Measurements from ENCODE around the gene CD177.
"Not testable (repeated sequence)": the region's sequence is repeated elsewhere in the genome, so short reads cannot be mapped to it uniquely, and the experiment has no call there.

Gene CD177

DNA sequence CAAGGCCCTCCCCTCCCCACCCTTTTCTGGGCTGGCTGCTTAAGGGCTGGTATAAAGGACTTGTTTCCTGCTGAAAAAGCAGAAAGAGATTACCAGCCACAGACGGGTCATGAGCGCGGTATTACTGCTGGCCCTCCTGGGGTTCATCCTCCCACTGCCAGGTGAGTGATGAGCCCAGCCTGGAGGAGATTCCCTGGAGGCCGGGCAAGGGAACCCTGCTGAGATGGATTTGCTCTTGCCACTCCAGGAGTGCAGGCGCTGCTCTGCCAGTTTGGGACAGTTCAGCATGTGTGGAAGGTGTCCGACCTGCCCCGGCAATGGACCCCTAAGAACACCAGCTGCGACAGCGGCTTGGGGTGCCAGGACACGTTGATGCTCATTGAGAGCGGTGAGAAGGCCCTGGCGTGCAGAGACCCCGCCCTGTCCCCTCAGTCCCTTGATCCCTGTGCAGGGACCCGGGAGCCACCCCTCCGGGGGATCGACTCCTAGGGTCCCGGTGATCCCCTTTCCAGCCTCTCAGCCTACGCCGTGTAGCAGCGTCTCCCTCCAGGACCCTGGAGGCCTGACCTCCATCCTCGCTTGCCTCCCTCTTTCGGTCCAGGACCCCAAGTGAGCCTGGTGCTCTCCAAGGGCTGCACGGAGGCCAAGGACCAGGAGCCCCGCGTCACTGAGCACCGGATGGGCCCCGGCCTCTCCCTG, at the start of gene CD177:
CD177 (plus strand) TSS at position 81 of the 699 bp plus-strand sequence; CDS start at position 110, 29 bp downstream.
- no peak for DNase-seq

DNA sequence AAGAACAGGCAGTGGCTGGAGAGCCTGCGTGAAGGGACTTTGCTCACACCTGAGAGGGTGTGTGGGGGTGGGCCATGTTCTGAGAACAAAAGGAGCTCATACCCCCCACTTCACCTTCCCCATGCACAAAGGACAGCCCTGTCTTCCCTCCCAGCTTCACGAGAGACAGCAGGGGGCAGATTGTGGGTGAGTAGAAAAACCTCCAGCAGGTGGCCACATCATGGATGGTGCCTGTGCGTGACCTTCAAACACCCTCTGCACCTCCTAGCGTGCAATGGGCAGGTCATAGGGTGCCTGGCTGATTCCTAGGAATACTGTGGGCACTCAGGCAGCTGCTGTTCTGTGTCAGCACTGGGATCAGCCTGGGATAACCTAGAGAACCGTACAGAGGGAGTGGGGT, 47.8 kb upstream of the CD177 start:
- DNase-seq, result no peak

GRCh38 chr19:43306097-43306496, 47.4 kb upstream of the CD177 start:
- no peak for DNase-seq

DNA sequence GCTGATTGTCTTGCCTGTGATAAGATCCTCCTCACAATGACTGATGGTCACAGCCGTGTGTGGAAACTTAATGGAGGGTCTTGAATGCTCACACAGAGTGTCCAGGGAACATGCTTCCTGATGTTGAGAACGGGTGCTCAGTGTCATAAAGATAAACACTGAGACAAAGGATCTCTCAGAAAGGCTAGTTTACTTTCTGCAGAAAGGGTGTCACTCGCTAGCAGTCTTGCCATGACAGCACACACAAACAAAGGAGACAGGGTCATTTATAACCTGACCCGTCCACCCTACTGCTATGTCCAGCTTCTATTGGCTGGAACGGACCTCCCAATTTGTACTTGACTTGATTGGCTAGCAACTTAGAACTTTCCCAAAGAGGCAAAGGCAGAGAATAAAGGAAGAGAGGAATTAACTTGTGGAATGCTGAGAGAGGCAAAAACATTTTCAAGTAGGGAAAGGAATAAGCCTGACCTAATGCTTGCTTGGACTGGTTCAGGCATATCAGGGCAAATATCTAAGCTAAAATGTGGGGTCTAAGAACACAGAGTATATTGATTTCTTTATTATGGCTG, 45.2 kb upstream of the CD177 start:
- no peak for DNase-seq

GRCh38 chr19:43309466-43309865, 44.0 kb upstream of the CD177 start:
- no peak for DNase-seq

DNA sequence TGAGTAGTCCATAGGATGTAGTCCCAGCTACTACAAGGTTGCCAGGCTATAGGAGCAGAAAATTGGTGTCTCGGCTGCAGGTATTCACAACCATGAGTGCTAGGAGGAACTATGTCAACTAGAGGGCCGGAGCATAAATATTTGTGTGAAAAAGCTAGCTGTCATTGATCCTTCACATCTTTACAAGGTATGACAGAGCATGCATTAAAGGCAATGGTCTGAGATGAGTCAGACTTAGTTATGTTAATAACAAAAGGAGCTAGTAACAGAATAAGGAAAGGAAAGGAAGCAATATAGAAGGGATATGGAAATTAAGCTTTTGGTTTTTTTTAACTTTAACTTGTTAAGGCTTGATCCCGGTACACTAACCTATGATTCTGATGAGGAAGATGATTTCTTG, 43.3 kb upstream of the CD177 start:
- DNase-seq, result no peak

- DNase-seq, result no peak
Observed at GRCh38 chr19:43311256-43311655, 42.2 kb upstream of the CD177 start.

DNA sequence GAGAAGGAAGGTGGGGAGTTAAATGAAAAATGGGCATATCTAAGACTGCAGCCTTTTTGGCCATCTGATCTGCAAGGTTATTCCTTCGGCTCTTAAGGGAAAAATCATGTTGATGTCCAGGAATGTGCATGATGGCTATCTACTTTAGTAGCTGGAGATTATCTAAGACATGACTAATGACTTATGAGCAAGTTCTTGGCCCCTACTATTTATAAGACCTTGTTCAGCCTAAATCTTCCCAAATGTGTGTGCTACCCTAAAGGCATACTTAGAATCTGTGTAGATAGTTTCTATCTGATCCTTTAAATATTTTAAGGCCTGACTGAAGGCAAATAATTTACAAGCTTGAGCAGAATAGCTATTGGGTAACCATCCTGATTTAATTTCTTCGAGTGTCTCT, 41.8 kb upstream of the CD177 start:
- DNase-seq, result no peak

DNA sequence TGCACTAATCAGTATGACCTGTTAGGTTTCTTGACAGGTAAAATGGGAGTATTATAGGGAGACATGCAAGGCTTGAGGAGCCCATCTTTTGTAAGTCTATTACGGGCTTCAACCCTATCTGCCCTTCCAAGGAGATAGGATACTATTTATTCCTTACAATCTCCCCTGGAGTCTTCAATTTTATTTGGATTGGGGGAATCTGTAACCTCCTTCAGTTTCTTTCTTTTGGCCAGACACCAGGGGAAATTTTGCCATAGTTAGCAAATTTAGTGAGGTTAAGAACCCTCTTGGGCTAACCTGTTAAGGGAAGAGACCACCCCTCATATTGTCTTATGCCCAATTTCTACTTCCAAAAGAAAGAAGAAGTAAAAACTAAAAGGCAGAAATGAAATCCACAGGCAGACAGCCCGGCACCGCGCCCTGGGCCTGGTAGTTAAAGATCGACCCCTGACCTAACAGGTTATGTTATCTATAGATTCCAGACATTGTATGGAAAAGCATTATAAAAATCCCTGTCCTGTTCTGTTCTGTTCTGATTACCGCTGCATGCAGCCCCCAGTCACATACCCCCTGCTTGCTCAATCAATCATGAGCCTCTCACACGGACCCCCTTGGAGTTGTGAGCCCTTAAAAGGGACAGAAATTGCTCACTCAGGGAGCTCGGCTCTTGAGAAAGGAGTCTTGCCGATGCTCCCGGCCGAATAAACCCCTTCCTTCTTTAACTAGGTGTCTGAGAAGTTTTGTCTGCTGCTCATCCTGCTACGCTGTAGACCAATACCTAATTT, 39.6 kb upstream of the CD177 start:
- DNase-seq, result no peak

DNA sequence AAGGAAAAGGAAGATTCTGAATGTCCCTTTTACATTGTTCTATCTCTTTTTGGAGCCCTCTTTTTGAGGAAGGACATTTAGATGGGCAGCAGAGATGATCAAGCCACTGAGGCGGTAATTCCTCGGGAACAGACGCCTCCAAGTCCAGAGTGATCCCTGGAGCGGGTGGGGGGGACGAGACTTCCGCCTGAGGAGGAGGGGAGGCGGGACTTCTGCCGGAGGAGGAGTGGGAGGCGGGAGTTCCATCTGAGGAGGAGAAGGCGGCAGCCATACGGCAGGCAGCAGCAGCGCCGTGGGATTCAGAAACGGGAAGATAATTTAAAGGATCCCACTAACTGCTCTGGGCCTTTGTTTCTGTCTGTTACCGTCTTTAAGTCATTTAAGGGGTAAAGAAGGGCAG, 37.6 kb upstream of the CD177 start:
- no peak for DNase-seq

- peak; percentile 53 for DNase-seq
Observed at GRCh38 chr19:43316591-43317319, 36.7 kb upstream of the CD177 start.

DNA sequence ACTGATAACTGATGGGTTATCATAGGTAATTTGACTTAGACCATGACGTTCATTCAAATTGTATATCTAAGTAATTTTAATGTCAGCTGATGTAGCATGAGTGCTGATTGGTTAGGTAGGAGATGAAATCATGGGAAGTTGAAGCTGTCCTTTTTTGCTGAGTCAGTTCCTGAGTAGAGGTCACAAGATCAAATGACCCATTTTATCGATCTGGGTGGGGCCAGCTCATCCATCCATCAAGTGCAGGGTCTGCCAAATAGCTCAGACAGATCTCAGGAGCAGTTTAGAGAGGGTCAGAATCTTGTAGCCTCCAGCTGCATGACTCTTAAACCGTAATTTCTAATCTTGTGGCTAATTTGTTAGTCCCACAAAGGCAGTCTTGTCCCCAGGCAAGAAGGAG, 35.3 kb upstream of the CD177 start:
- no peak for DNase-seq

GRCh38 chr19:43318796-43319314, 34.6 kb upstream of the CD177 start:
- DNase-seq, result no peak

- DNase-seq, result no peak
Observed at GRCh38 chr19:43320546-43320945, 32.9 kb upstream of the CD177 start.

DNA sequence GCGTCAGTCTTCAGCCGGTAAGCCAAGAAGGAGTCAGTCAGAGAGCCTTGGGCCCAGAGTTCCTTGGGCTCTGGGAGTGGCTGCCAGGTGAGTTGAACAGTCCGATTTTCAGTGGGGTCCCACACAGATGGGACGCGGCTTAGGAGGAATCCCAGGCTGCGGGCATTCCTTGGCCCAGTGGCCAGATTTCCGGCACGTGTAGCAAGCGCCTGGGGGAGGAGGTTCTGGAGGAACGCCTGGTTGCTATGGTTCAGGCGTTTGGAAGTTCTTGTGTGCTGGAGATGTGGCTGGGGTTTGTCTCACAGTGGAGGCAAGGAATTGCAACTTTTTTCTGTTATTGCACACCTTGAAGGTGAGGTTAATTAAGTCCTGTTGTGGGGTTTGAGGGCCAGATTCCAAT, 26.7 kb upstream of the CD177 start:
- not testable (repeated sequence) for DNase-seq

DNA sequence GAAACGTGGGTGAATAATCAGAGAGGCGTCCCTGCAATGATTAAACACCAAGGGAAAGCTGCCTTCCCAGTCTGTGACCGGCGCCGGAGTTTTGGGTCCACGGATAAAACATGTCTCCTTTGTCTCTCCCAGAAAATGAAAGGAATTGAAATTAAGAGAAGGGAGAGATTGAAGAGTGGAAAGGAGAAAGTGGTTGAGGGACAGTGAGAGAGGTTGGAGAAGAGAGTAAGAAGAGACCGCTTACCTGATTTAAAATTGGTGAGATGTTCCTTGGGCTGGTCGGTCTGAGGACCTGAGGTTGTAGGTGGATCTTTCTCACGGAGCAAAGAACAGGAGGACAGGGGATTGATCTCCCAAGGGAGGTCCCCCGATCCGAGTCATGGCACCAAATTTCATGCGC, 24.9 kb upstream of the CD177 start:
- DNase-seq, result not testable (repeated sequence)

- DNase-seq, result not testable (repeated sequence)
Observed at GRCh38 chr19:43329049-43329448, 24.4 kb upstream of the CD177 start.

- DNase-seq, result no peak
Observed at GRCh38 chr19:43329989-43330388, 23.5 kb upstream of the CD177 start.

DNA sequence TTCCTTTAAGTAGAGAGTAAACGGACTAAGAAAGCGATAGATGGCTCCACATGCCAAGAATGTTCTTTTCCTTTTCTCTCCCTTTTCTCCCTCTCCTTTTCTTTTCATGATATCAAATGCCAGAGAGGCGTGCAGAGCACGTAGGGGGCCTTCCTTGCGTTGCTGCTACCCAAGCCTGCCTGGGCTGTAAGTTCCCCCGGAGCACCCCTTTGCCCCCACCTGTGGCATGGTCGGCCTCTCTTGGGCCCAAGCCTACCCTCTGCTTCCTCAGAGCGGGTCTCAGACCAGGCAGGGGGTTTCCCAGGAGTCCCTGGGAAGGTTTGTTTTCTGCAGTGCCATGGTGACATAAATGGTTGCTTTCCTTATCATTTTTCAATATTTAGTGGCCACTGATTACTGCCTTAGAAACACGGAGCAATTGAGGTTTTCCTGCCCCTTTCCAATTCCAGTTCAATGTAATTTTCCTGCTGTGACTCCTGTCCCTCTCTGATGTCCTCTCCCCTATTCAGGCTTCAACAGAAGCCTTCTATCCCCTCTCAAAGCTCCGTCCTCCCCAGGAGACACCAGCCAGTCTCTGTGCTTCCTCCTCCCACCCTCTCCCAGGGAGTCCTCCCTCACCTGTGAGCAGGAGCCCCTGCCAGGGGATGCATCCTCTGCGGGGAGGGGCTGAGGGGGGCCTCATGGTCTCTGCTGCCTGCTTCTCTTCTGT, 22.6 kb upstream of the CD177 start:
- DNase-seq, result no peak

GRCh38 chr19:43331435-43332010, 22.0 kb upstream of the CD177 start:
- DNase-seq, result no peak

DNA sequence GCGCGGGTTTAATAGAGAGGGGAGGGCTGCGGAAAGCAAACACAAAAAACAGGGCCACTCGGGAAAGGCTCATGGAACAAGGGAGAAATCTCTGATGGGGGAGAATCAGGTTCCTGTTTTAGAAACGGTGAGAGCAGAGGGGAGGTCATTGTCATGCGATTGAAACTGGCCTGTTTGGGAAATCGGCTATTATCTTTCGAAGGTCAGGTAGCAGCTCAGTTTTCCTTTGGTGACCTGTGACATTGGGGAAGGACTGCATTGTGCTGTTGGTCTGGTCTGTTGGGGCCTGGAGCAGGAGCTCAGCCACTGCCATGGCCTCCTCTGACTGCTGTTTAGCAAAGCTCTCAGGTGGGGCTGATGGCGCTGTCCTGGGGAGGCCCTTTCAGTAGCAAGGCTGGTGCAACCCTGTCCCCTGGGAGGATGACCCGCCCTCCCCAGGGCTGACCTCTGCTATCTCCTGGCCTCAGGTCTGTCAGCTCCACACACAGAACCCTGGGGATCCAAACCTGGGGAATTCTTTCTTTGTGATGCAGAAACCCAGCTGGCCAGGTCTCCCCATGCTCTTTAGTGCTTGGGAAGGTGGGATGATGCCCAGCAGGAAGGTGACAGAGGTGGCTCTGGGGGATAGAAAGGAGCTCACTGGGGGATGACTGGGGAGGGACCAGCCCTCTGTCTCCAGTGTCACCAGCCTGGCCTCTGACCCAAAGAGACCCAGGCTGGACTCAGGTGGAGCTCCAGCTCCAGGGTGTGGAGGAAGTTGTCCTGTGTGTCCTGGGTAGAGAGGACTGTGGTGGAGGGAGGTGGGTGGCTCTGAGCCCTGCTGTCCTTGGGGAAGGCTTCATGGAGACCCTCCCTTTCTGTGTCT, 21.2 kb upstream of the CD177 start:
- no peak for DNase-seq
